ENCODE results near the gene OIT3. TPM values are rescaled to one million over a fixed set of nuclear protein-coding genes. Genes with fewer than 3 reads are reported as not detected.

The OIT3 gene
- total and polyA plus RNA-seq, 7 donors, result 0.03 to 0.04 (median 0.04) TPM; not detected in 4

DNA sequence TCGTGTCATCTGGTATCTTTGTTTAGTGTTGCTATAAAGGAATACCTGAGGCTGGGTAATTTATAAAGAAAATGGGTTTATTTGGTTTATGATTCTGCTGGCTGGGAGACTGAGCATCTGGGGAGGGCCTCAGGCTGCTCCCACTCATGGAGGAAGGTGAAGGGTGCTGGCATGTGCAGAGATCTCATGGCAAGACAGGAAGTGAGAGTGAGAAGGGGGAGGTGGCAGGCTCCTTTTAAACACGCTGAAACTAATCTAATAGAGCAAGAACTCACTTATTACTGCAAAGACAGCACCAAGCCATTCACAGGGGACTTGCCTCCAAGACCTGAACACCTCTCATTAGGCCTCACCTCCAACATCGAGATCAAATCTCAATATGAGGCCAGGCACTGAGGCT, 11.3 kb downstream of the OIT3 start:
- H3K27ac ChIP-seq, result no peak overlapping the region
- no peak for ATAC-seq
- DNase-seq, result no peak
- H3K9me3 ChIP-seq, result no peaks in the 10 kb centered on the region
- no peak overlapping the region for H3K4me3 ChIP-seq
- WGBS, 3 donors, result 86 to 89% (median 88%) methylated on average over 3 of the region's 3 CpGs
- no peaks in the 10 kb centered on the region for H3K27me3 ChIP-seq (ENCODE audit: insufficient read depth in 3 of 3, low read length in 2 of 3)
- intact Hi-C loops (cut with DNase I), result no loop called here
- H3K36me3 ChIP-seq (ENCODE audit: insufficient read depth in 1 of 2, low read depth in 1 of 2), result no peaks in the 10 kb centered on the region
- TF ChIP-seq, protein P1, sequence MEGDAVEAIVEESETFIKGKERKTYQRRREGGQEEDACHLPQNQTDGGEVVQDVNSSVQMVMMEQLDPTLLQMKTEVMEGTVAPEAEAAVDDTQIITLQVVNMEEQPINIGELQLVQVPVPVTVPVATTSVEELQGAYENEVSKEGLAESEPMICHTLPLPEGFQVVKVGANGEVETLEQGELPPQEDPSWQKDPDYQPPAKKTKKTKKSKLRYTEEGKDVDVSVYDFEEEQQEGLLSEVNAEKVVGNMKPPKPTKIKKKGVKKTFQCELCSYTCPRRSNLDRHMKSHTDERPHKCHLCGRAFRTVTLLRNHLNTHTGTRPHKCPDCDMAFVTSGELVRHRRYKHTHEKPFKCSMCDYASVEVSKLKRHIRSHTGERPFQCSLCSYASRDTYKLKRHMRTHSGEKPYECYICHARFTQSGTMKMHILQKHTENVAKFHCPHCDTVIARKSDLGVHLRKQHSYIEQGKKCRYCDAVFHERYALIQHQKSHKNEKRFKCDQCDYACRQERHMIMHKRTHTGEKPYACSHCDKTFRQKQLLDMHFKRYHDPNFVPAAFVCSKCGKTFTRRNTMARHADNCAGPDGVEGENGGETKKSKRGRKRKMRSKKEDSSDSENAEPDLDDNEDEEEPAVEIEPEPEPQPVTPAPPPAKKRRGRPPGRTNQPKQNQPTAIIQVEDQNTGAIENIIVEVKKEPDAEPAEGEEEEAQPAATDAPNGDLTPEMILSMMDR (IDR thresholded peaks at IDR 0.05), result no peak
- H3K4me1 ChIP-seq, result no peaks in the 10 kb centered on the region

DNA sequence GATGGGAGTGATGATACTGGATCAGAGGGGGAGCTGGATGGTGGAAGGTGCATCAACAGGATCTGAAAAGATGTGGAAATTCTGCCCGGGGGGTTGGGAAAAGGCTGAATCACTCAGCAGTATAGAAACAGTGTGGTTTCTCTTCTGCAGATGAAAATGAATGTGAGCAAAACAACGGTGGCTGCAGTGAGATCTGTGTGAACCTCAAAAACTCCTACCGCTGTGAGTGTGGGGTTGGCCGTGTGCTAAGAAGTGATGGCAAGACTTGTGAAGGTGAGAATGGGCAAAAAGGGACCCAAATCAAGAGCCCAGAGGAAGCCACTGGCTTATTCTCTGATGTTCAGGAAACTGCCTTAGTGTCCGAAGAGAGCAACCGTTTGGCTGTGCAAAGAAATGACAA, 12.9 kb downstream of the OIT3 start:
- no peak for DNase-seq
- no peak overlapping the region for H3K4me3 ChIP-seq
- intact Hi-C loops (cut with DNase I), result no loop called here
- H3K27ac ChIP-seq, result no peak overlapping the region
- 86 to 90% (median 88%) methylated on average over 6 of the region's 6 CpGs for WGBS, 3 donors
- H3K4me1 ChIP-seq, result no peaks in the 10 kb centered on the region
- TF ChIP-seq, protein P1 (IDR thresholded peaks at IDR 0.05), result no peak
- H3K9me3 ChIP-seq, result no peaks in the 10 kb centered on the region
- ATAC-seq, result no peak
- H3K36me3 ChIP-seq (ENCODE audit: insufficient read depth in 1 of 2, low read depth in 1 of 2), result no peaks in the 10 kb centered on the region
- no peaks in the 10 kb centered on the region for H3K27me3 ChIP-seq (ENCODE audit: insufficient read depth in 3 of 3, low read length in 2 of 3)

DNA sequence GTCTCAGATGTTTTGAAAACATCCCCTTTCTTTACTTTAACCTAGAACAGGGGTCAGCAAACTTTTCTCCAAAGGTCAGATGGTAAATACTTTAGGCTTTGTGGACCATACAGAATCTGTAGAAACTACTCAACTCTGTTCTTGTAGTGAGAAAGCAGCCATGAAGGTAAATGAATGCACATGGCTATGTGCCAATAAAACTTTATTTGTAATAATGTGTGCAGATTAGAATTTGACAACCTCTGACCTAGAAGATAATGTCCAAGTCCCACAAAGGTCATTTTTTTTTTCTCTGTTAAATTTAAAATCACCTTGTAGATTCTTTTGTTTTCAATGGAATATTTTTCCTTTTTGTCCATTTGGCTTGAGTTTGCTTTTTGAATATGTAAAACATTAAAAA, 17.2 kb downstream of the OIT3 start:
- H3K9me3 ChIP-seq, result no peaks in the 10 kb centered on the region
- intact Hi-C loops (cut with DNase I), result no loop called here
- DNase-seq (no peak), ATAC-seq (no peak)
- no peaks in the 10 kb centered on the region for H3K36me3 ChIP-seq (ENCODE audit: insufficient read depth in 1 of 2, low read depth in 1 of 2)
- no peak overlapping the region for H3K4me3 ChIP-seq
- H3K4me1 ChIP-seq, result no peaks in the 10 kb centered on the region
- no peak overlapping the region for H3K27ac ChIP-seq
- no peaks in the 10 kb centered on the region for H3K27me3 ChIP-seq (ENCODE audit: insufficient read depth in 3 of 3, low read length in 2 of 3)
- TF ChIP-seq, protein P1 (IDR thresholded peaks at IDR 0.05), result no peak

DNA sequence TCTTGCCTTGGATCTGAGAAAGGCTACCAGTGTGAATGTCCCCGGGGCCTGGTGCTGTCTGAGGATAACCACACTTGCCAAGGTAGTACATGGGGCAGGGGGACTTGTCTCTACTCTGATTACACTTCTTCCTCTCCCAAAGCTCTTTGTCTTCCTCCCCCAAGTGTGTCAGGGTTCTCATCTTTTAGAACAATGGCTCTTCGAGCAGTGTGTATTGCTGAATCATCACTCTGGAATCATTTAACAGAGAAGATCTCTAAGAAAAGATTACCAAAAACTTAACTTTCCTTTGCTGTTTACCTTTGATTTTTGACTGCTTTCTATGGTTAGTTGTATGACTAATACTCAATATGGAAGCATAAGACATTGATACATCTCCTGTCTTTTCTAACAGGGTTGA, 18.2 kb downstream of the OIT3 start:
- Histone ChIP-seq H3K4me3 (no peak overlapping the region), H3K27ac (no peak overlapping the region), H3K36me3 (ENCODE audit: insufficient read depth in 1 of 2, low read depth in 1 of 2) (no peaks in the 10 kb centered on the region), H3K9me3 (no peaks in the 10 kb centered on the region), H3K4me1 (no peaks in the 10 kb centered on the region), H3K27me3 (ENCODE audit: insufficient read depth in 3 of 3, low read length in 2 of 3) (no peaks in the 10 kb centered on the region)
- 95 to 98% (median 95%) methylated on average over 2 of the region's 2 CpGs for WGBS, 3 donors
- DNase-seq (no peak), ATAC-seq (no peak)
- TF ChIP-seq, protein P1 (IDR thresholded peaks at IDR 0.05), result no peak
- intact Hi-C loops (cut with DNase I), result no loop called here

DNA sequence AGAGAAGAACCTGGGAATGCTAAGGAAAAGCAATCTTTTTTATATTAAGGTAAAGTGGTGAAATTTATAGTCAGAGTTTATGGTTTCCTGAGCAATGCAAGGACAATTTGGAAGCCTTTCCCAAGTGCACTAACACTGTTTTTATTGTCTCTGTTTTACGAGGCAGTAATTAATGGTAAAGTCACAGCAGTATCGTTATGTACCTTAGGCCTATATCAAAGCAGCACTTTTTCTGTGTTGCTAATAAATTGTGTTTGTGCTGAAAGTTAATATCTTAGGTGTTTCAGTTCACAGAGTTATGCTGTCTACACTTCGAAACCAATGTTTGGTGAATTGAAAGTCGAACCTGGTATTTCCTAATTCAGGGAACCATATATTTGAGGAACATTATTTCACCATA, 19.2 kb downstream of the OIT3 start:
- Histone ChIP-seq H3K9me3 (no peaks in the 10 kb centered on the region), H3K36me3 (ENCODE audit: insufficient read depth in 1 of 2, low read depth in 1 of 2) (no peaks in the 10 kb centered on the region), H3K4me1 (no peaks in the 10 kb centered on the region), H3K27ac (no peak overlapping the region), H3K27me3 (ENCODE audit: insufficient read depth in 3 of 3, low read length in 2 of 3) (no peaks in the 10 kb centered on the region), H3K4me3 (no peak overlapping the region)
- ATAC-seq, result no peak
- 71 to 77% (median 75%) methylated on average over 4 of the region's 4 CpGs for WGBS, 3 donors
- intact Hi-C loops (cut with DNase I), result no loop called here
- TF ChIP-seq, protein P1 (IDR thresholded peaks at IDR 0.05), result no peak
- no peak for DNase-seq
